ENCODE data around the gene CAMTA1.

Gene CAMTA1

DNA sequence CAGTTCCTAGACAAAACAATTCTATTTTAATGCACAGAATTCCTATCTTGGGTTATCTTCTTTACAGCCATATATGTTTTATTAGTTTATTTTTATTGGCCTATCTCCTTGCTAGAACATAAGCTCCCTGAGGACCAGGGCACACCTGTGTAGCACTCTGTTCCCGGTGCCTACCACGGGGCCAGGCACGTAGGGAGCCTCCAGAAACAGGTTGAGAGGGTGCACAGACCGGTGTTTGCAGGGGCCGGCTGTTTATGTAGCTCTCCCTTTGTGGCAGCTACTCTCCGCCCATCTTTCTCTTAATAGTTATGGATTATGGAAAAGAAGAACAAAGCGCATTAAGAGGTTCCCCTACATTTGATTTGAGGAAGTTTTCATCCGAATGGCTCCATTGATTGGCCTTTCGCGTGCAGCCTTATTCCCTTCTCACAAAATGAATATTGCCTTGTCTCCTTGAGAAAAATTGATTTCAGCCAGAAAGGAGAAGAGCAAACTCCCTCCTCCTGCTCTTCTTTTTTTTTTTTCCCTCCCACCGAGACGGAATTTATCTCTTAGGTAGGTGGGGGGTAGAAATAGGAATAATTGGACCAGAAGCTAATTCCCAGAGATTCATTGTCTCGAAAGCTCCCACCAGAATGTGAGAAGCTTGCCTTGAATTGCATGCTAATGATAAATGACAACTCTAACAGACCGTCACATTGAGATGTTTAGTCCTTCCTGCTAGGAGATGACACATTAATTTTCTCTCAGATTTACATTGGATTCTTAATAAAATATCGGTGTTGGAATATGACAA, 447.4 kb downstream of the CAMTA1 start:
- no peak overlapping the region for H3K27ac ChIP-seq
- DNase-seq (ENCODE audit: low read depth, low spot score), result no peak

DNA sequence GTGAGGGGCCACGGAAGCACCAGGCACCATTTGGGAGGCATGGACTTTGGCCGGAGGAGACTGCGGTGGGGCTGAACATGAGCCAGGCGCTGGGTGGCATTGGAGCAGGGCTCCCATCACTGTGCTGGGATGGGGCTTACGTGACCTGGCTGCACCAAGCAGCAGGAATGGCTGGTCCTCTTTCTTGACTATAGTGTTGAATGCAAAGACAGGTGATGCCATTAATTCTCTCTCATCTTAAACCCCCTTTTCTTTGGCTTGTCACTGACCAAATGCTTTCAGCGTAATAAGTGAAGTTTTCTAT, 447.9 kb downstream of the CAMTA1 start:
- H3K27ac ChIP-seq, result no peak overlapping the region
- no peak for DNase-seq (ENCODE audit: low read depth, low spot score)

DNA sequence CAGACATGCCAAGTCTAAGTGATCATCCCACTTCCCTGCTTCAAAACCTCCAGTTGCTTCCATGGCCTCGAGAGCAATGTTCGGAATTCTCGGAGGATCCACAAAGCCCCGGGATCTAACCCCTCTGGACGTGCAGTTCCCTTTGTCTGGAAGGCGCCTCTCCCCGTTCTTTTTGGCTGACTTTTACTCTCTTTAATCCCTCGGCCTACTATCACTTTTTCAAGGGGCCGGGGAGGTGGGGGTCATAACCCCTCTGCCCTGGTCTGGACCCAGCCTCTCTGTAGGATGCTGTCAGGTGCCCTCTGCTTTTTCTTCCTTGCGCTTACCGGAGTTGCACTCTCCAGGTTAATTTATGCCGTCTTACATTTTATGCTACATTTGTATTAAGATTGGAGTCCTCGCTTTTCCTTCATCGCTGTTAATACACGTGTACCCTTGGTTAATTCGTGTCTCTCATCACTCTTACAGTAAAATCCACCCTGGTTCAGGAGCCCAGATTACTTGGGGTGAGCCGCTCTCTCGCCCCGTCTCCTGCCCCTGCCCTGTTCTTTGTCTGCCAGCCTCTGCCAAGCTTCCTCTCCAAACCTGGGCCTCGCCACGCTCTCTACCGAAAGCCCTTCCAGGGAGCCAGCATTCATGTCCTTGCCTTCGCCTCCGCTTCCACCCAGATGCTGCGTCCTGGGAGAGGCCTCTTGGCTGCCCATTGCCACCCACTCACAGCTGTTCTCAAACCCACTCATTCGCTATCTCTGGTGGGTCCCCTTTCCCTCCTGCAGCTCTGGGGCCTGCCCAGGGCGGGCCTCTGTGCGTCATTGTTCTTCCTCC, 448.6 kb downstream of the CAMTA1 start:
- no peak overlapping the region for H3K27ac ChIP-seq
- no peak for DNase-seq (ENCODE audit: low read depth, low spot score)

DNA sequence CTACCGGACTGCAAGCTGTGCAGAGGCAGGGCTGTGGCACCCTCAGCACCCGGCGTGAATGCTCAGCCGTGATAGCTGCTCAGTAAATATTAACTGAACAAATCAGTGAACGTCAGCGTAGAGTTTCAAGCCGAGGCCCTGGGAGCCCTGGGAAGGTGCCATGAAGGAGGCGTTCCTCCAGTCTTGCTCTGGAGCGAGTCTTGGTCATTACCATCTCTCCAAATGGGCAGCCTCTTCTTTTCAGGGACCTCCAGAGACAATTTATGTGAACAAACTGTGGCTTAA, 449.2 kb downstream of the CAMTA1 start:
- no peak for DNase-seq (ENCODE audit: low read depth, low spot score)
- H3K27ac ChIP-seq, result no peak overlapping the region

GRCh38 chr1:7235871-7236517, 450.7 kb downstream of the CAMTA1 start:
- no peak for DNase-seq (ENCODE audit: low read depth, low spot score)

DNA sequence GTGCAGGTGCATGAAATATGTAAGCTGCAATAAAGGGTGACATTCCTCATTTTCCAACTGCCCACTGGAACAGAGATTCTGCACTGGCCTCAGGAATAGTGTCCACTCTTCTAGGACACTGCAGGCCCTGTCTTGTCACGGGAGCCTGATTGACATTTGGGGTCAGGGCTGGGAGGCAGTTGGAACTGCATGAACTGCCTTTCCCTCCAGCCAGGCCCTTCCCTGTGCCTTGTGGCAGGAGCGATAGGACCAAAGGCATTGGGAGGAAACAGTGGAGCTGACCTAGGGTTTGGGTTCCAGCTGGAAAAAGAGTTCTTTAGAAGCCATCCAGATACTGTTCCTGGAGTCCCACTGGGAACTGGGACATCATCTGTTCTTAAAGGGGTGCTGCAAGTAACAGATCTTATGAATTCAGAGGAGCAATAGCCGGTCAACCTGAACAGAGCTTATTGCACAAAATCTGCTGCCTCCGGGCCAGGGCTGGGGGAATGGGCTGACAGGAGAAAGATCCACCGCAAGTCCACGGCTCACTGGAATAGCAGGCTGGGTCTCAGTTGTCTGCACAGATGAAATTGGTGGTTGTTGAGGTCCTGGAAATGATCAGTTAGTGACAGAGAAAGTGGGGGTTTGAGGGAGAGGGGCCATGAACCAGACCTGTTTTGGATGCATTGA, 451.7 kb downstream of the CAMTA1 start:
- H3K27ac ChIP-seq, result no peak overlapping the region
- no peak for DNase-seq (ENCODE audit: low read depth, low spot score)

More at GRCh38 chr1:7235871-7236517, 450.7 kb downstream of the CAMTA1 start:
- no peak overlapping the region for H3K27ac ChIP-seq

- no peak for DNase-seq (ENCODE audit: low read depth, low spot score)
- H3K27ac ChIP-seq, result no peak overlapping the region
Measured at GRCh38 chr1:7247158-7247557, 461.9 kb downstream of the CAMTA1 start.

DNA sequence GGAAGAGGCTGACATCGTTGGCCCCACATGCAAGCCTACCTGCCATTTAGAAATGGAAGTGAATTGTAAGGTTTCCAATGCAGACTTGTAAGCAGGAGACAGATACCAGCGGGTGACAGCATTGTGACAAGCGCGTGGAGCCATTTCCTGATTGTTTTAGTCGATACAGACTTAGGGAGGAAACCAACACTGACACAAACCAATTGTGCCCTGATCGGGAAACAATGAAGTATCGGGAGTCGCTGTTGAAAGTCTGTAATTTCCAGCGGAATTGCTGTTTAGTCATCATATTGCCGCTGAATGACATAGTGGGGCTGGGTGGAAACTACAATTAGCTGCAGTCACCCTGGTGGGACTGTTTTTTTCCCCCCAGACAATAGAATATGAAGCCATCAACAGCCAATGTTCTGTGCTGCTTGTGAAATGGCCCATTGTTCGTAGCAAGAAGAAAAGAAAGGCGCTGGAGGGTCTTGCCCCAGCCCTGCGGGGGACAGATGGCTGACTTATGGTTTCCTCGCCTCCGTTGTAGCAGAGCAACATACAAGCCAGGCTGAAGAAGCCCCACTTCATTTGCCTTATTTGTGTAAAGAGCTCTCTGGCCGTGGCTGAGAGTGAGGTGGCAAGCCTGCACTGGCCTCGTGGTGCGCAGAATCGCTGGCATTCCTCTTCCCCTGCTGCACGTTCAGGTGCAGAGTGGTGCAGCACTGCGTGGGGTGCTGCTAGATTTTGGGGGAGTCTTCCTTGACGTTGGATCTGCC, 462.7 kb downstream of the CAMTA1 start:
- H3K27ac ChIP-seq, result no peak overlapping the region
- no peak for DNase-seq (ENCODE audit: low read depth, low spot score)

GRCh38 chr1:7248549-7249199, 463.4 kb downstream of the CAMTA1 start:
- no peak for DNase-seq (ENCODE audit: low read depth, low spot score)
- H3K27ac ChIP-seq, result no peak overlapping the region

DNA sequence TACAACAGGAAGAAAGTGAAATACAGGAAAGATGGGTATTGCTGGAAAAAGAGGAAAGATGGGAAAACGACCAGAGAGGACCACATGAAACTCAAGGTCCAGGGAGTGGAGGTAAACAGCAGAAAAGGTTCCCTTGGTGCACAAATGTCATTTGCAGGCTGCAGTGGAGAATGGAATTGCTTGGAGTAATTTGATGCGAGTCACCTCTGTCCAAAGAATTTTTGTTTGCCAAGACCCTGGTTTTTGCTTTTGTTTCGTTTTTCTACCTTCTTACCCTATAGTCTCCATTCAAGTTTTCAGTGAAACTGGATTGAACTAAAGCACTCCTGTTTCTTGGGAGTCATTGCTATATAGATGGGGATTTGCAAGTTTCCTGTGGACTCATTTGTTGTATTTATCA, 464.3 kb downstream of the CAMTA1 start:
- H3K27ac ChIP-seq, result no peak overlapping the region
- DNase-seq (ENCODE audit: low read depth, low spot score), result no peak

- no peak overlapping the region for H3K27ac ChIP-seq
- DNase-seq (ENCODE audit: low read depth, low spot score), result no peak
Measured at GRCh38 chr1:7250176-7250575, 464.9 kb downstream of the CAMTA1 start.

DNA sequence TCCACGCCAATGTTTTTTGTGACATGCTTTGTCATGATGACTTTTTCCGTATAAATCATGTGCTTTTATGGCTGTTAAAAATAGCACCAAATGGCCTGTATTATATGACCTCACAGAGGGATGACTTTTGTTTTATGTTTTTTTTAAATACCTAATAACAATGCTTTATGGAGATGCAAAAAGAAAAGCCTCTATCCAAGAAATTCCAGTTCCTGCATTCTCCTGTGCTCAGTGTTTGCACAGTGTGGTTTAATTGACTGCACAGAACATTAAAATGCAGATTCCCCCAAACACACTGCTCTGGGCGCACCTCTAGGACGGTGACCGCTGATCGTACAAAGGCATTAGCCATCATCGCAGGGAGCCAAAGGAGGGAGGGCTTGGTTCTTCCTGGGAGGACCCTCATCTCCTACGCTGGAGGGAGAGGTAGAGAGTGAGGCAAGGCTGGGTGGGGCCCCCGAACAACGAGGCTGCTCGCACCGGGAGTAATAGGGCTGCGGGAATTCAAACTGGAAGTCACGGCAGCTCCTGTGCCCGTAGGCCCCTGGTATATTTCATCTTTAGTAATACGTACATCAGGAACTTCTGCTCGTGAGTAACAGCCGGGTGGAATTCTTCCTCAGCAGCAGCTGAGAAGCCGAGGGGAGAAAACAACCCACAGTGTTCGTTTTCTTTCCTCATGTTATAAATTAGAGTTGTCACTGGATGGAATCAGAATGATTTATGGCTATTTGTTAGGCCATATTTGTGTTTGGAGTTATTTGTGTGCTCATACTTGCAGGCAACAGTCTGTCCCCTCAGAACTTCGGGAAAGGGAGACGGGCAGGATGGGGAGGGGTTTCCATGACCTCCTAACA, 465.6 kb downstream of the CAMTA1 start:
- no peak overlapping the region for H3K27ac ChIP-seq
- no peak for DNase-seq (ENCODE audit: low read depth, low spot score)

GRCh38 chr1:7251454-7251800, 466.2 kb downstream of the CAMTA1 start:
- no peak overlapping the region for H3K27ac ChIP-seq
- DNase-seq (ENCODE audit: low read depth, low spot score), result no peak

- no peak overlapping the region for H3K27ac ChIP-seq
- no peak for DNase-seq (ENCODE audit: low read depth, low spot score)
Measured at GRCh38 chr1:7252411-7253117, 467.3 kb downstream of the CAMTA1 start.

GRCh38 chr1:7253118-7253480, 467.8 kb downstream of the CAMTA1 start:
- DNase-seq (ENCODE audit: low read depth, low spot score), result no peak
- no peak overlapping the region for H3K27ac ChIP-seq

DNA sequence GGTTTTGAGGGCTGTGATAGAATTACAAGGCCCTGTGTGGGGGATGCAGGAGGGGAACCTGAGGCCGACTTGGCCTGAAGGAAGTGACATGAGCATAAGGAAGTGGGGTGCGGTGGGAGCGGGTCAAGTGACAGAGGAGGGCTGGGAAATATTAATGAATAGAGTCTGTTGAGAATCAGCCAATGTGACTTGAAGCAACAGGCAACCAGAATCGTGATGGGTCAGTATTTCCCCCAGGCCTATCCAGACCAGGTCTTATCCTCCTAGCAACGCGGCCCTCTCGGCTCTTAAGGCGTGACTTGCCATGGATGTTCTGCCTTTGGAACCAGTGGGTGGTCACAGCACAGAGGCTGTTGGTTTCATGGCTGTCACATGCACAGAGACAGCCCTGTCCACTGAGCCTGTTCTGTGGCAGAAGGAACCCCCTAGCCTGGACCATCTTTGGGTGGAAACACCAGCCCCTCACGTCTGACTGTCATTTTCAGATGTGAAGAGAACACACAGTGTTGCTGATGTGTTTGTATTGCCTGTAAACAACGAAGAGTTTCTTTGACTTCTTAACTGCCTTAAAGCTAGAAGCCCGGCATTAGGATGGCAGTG, 468.8 kb downstream of the CAMTA1 start:
- no peak overlapping the region for H3K27ac ChIP-seq
- no peak for DNase-seq (ENCODE audit: low read depth, low spot score)

DNA sequence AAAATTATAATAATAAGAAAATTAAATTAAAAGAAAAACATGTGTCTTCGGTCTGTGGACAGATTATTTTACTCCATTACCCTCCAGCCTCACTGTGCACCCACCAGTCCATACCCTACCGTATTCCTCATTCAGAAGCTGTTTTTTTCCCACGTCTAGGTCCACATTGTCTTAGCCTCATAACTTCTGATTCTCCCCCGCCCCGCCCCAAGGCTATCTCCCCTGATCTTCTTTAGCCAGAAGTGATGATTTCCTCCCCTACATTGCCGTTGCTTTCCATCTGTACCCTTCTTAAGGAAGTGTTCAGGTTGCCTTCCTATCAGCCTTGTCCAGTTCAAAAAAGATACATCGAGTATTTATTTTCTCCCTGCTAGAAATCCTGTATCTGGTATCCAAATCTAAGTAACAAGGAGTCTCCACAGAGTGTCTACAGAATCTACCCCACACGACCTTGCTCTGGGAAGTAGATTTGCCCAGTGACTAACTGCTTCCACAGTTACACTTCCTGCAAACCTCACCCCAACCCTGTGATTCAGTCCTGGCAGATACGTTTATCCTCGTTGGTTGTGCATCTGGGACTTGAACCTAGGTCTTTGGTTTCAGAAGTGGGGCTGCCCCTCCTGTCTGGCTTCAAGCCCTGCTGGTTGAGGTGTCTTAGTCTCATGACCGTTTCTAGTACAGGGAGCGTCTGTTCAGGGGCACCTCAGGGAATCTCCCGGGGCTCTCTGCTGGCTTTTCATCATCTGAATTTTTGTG, 470.2 kb downstream of the CAMTA1 start:
- no peak overlapping the region for H3K27ac ChIP-seq
- DNase-seq (ENCODE audit: low read depth, low spot score), result peak; percentile 29
